H1 (cell line): Measurements from ENCODE around the gene SLC38A7. TPM values are rescaled to one million over a fixed set of nuclear protein-coding genes. Genes with fewer than 3 reads are reported as not detected.

Experiments used
- CTCF ChIA-PET: fragments of 300-600 bp; sonication (Branson Sonifier 250); formaldehyde crosslinking; loops from one replicate; lab custom pipeline; 2021; ENCODE audit not compliant: partially characterized antibody; lab: Charles Lee
- POLR2A ChIA-PET: fragments of 300-600 bp; sonication (Branson Sonifier 250); formaldehyde crosslinking; loops from one replicate; lab custom pipeline; 2021; ENCODE audit warnings: inconsistent platforms; ENCODE audit not compliant: partially characterized antibody; lab: Charles Lee
- DNase-seq, 2 experiments: peaks; one replicate each; pipeline versions ENCODE4 v3.0.0 to v3.0.0-alpha.2; 2010 to 2022; ENCODE audit warnings: low spot score in 2 of 2, low read depth in 1 of 2, mixed read lengths in 1 of 2
- FAIRE-seq: peaks from 2 replicates; lab custom pipeline; 2011; peaks lifted over from hg19 to GRCh38; lab: Jason Lieb, UNC
- H2AFZ ChIP-seq: 2 replicates; pipeline ENCODE4 v1.8.1; 2012; ENCODE audit warnings: low read length, inconsistent platforms
- H2AK5ac ChIP-seq: 2 replicates; pipeline ENCODE4 v1.6.1; 2013; ENCODE audit warnings: low read depth, low read length
- H2BK120ac ChIP-seq: replicated peaks from 2 replicates; pipeline ENCODE3; 2013; ENCODE audit warnings: low read depth, low read length, inconsistent platforms
- H2BK12ac ChIP-seq: 2 replicates; pipeline ENCODE4 v1.6.1; 2013; ENCODE audit warnings: low read depth, low read length
- H2BK15ac ChIP-seq: 2 replicates; pipeline ENCODE4 v1.6.1; 2013; ENCODE audit warnings: low read length
- H2BK20ac ChIP-seq: 2 replicates; pipeline ENCODE4 v1.6.1; 2013; ENCODE audit warnings: low read length
- H2BK5ac ChIP-seq: 2 replicates; pipeline ENCODE4 v1.6.1; 2013; ENCODE audit warnings: low read depth, low read length
- H3K14ac ChIP-seq: 2 replicates; pipeline ENCODE4 v1.6.1; 2013; ENCODE audit warnings: inconsistent platforms; ENCODE audit not compliant: insufficient read length
- H3K18ac ChIP-seq: 2 replicates; pipeline ENCODE4 v1.6.1; 2013; ENCODE audit warnings: low read length; ENCODE audit errors: extremely low read depth
- H3K23ac ChIP-seq: 2 replicates; pipeline ENCODE4 v1.6.1; 2013; ENCODE audit warnings: inconsistent platforms; ENCODE audit not compliant: insufficient read length
- H3K23me2 ChIP-seq: 2 replicates; pipeline ENCODE4 v1.6.1; 2013; ENCODE audit warnings: low read depth, low read length
- H3K27ac ChIP-seq: 2 replicates; pipeline ENCODE4 v1.6.1; 2011; ENCODE audit warnings: low read depth, low read length, inconsistent platforms
- H3K27me3 ChIP-seq, 4 experiments: replicated peaks in 1 of 4; 1 replicate in 1 of 4; 2 replicates in 3 of 4; pipeline versions ENCODE4 v1.6.1 to v1.8.1; 2011 to 2013; ENCODE audit warnings: low read length in 3 of 4, mild to moderate bottlenecking in 3 of 4, inconsistent platforms in 2 of 4, mixed read lengths in 2 of 4, moderate library complexity in 1 of 4; ENCODE audit not compliant: control insufficient read depth in 3 of 4, insufficient read depth in 3 of 4; ENCODE audit errors: extremely low read depth in 1 of 4
- H3K36me3 ChIP-seq, 4 experiments: 2 replicates each; pipeline versions ENCODE4 v1.6.1 to v1.8.1; 2011 to 2013; ENCODE audit warnings: mild to moderate bottlenecking in 4 of 4, low read length in 3 of 4, moderate library complexity in 2 of 4, control low read depth in 1 of 4, inconsistent platforms in 1 of 4; ENCODE audit not compliant: insufficient read depth in 4 of 4, control insufficient read depth in 2 of 4
- H3K4ac ChIP-seq: replicated peaks from 2 replicates; pipeline ENCODE3; 2013; ENCODE audit warnings: low read length, low read depth, mixed read lengths, inconsistent platforms; ENCODE audit not compliant: insufficient read length
- H3K4me1 ChIP-seq, 4 experiments: replicated peaks in 1 of 4; 1 replicate in 1 of 4; 2 replicates in 3 of 4; pipeline versions ENCODE4 v1.6.1 to v1.8.1; 2011 to 2013; ENCODE audit warnings: low read length in 3 of 4, inconsistent platforms in 2 of 4, mixed read lengths in 1 of 4; ENCODE audit not compliant: insufficient read depth in 4 of 4, control insufficient read depth in 3 of 4
- H3K4me2 ChIP-seq, 2 experiments: 2 replicates each; pipeline versions ENCODE4 v1.6.1 to v1.8.1; 2011 to 2013; ENCODE audit warnings: low read depth in 2 of 2, low read length in 2 of 2, control low read depth in 1 of 2, inconsistent platforms in 1 of 2, mild to moderate bottlenecking in 1 of 2; ENCODE audit not compliant: insufficient read depth in 1 of 2
- H3K4me3 ChIP-seq, 4 experiments: fragments of 200-600, 300-600 bp in 1 of 4; sonication (generic), shearing (Covaris generic), sonication (Bioruptor Twin) in 1 of 4; 2 replicates each; pipeline versions ENCODE4 v1.5.1 to v1.8.1; 2011 to 2016; ENCODE audit warnings: low read length in 4 of 4, low read depth in 3 of 4, control low read depth in 2 of 4, inconsistent platforms in 2 of 4, mild to moderate bottlenecking in 2 of 4, mixed read lengths in 1 of 4, moderate library complexity in 1 of 4; ENCODE audit not compliant: insufficient read depth in 2 of 4; ENCODE audit errors: extremely low read depth in 1 of 4
- H3K56ac ChIP-seq: replicated peaks from 2 replicates; pipeline ENCODE3; 2013; ENCODE audit warnings: low read depth, mild to moderate bottlenecking, mixed read lengths, low read length, inconsistent platforms; ENCODE audit not compliant: insufficient read length
- H3K79me1 ChIP-seq: 2 replicates; pipeline ENCODE4 v1.6.1; 2013; ENCODE audit warnings: low read depth, low read length, control low read depth
- H3K79me2 ChIP-seq, 2 experiments: 2 replicates each; pipeline versions ENCODE4 v1.6.1 to v1.8.1; 2012 to 2013; ENCODE audit warnings: low read length in 2 of 2, mild to moderate bottlenecking in 2 of 2, inconsistent platforms in 1 of 2; ENCODE audit not compliant: insufficient read depth in 2 of 2, control insufficient read depth in 1 of 2
- H3K9ac ChIP-seq, 4 experiments: replicated peaks in 1 of 4; 1 replicate in 1 of 4; 2 replicates in 3 of 4; pipeline versions ENCODE4 v1.6.1 to v1.8.1; 2011 to 2013; ENCODE audit warnings: low read depth in 3 of 4, low read length in 3 of 4, control low read depth in 2 of 4, mild to moderate bottlenecking in 2 of 4, moderate library complexity in 2 of 4, inconsistent platforms in 1 of 4; ENCODE audit errors: extremely low read depth in 1 of 4
- H3K9me3 ChIP-seq, 2 experiments: 2 replicates each; pipeline versions ENCODE4 v1.6.1 to v1.8.1; 2012 to 2013; ENCODE audit warnings: mild to moderate bottlenecking in 2 of 2, moderate library complexity in 2 of 2, control low read depth in 1 of 2, inconsistent platforms in 1 of 2, low read depth in 1 of 2, low read length in 1 of 2, mixed read lengths in 1 of 2; ENCODE audit not compliant: insufficient read depth in 2 of 2
- H4K20me1 ChIP-seq, 2 experiments: replicated peaks in 1 of 2; 2 replicates each; pipeline versions ENCODE3 to v1.8.1; 2011 to 2013; ENCODE audit warnings: inconsistent platforms in 2 of 2, low read length in 2 of 2, mild to moderate bottlenecking in 1 of 2; ENCODE audit not compliant: insufficient read depth in 2 of 2, control insufficient read depth in 1 of 2
- H4K5ac ChIP-seq: 2 replicates; pipeline ENCODE4 v1.6.1; 2013; ENCODE audit warnings: low read length, low read depth, mixed read lengths, inconsistent platforms; ENCODE audit not compliant: insufficient read length
- H4K8ac ChIP-seq: 2 replicates; pipeline ENCODE4 v1.8.0; 2013; ENCODE audit warnings: mild to moderate bottlenecking, moderate library complexity, low read length, inconsistent platforms; ENCODE audit not compliant: insufficient read depth; ENCODE audit errors: extremely low read depth
- H4K91ac ChIP-seq: replicated peaks from 2 replicates; pipeline ENCODE3; 2013; ENCODE audit warnings: low read length, mixed read lengths, inconsistent platforms; ENCODE audit not compliant: insufficient read length
- JUND ChIP-seq: IDR thresholded peaks from 2 replicates; pipeline ENCODE4 v1.6.1; 2011; ENCODE audit warnings: mild to moderate bottlenecking, improper control_type of control experiment, low read length
- RAD21 ChIP-seq, 2 experiments: IDR thresholded peaks in 1 of 2; conservative IDR thresholded peaks in 1 of 2; 2 replicates each; pipeline ENCODE4 v1.6.1; 2011; ENCODE audit warnings: low read depth in 2 of 2, low read length in 2 of 2, improper control_type of control experiment in 1 of 2, inconsistent platforms in 1 of 2, mild to moderate bottlenecking in 1 of 2, moderate library complexity in 1 of 2
- SP2 ChIP-seq: IDR thresholded peaks from 2 replicates; pipeline ENCODE4 v1.6.1; 2012; ENCODE audit warnings: mild to moderate bottlenecking, low read length, inconsistent platforms
- TEAD4 ChIP-seq: IDR thresholded peaks from 2 replicates; pipeline ENCODE4 v1.6.1; 2012; ENCODE audit warnings: low read depth, low read length, inconsistent platforms, mixed read lengths
- WGBS, 2 experiments: shearing (Covaris generic) in 1 of 2; methylation state at CpG; one replicate each; pipeline versions ENCODE4 v1.1.6 to v1.1.7; 2013 to 2015; ENCODE audit warnings: low lambda C conversion rate in 2 of 2, mixed read lengths in 2 of 2, inconsistent platforms in 1 of 2, low coverage in 1 of 2, missing lambda C conversion rate in 1 of 2; ENCODE audit not compliant: insufficient replicate concordance in 2 of 2, insufficient coverage in 1 of 2, insufficient read length in 1 of 2; ENCODE audit errors: extremely low coverage in 1 of 2, missing lambda C conversion rate in 1 of 2; 5-methylcytosine and 5-hydroxymethylcytosine counted together
- polyA plus RNA-seq, 7 experiments: library from polyadenylated mRNA; depleted of rRNA in 3 of 7; stranded (reverse) in 5 of 7; unstranded in 2 of 7; fragments of >200 nt in 5 of 7; fragments of 200-250 nt in 2 of 7; gene quantifications; 1 replicate in 5 of 7; 2 replicates in 1 of 7; 4 replicates in 1 of 7; pipeline versions ENCODE4 v1.2.1 to v1.2.3, GENCODE V29; 2011 to 2013; ENCODE audit warnings: missing spikeins in 2 of 7, mixed read lengths in 2 of 7
- total RNA-seq: library from RNA; stranded (reverse); fragmentation: NEBNext Ultra II Directional; extraction: Animal tissue kit (Norgen Biotek cat#: 25700); gene quantifications from 2 replicates; pipeline ENCODE4 v1.2.1, GENCODE V29; 2021
- TF ChIP-seq, protein P1 (sequence below), 3 experiments: IDR thresholded peaks; 1 replicate in 2 of 3; 2 replicates in 1 of 3; pipeline versions ENCODE4 v1.5.1 to v1.6.1; 2011; ENCODE audit warnings: low read length in 3 of 3, mild to moderate bottlenecking in 3 of 3, inconsistent platforms in 2 of 3, low read depth in 1 of 3, moderate library complexity in 1 of 3; ENCODE audit not compliant: insufficient read depth in 1 of 3; ENCODE audit errors: control extremely low read depth in 1 of 3

SLC38A7 gene
- total and polyA plus RNA-seq, 2 of the 8 experiments (the other 6 are each of a cell fraction or from before 2014, with no cell fraction given): 26.7 to 28.0 TPM

DNA sequence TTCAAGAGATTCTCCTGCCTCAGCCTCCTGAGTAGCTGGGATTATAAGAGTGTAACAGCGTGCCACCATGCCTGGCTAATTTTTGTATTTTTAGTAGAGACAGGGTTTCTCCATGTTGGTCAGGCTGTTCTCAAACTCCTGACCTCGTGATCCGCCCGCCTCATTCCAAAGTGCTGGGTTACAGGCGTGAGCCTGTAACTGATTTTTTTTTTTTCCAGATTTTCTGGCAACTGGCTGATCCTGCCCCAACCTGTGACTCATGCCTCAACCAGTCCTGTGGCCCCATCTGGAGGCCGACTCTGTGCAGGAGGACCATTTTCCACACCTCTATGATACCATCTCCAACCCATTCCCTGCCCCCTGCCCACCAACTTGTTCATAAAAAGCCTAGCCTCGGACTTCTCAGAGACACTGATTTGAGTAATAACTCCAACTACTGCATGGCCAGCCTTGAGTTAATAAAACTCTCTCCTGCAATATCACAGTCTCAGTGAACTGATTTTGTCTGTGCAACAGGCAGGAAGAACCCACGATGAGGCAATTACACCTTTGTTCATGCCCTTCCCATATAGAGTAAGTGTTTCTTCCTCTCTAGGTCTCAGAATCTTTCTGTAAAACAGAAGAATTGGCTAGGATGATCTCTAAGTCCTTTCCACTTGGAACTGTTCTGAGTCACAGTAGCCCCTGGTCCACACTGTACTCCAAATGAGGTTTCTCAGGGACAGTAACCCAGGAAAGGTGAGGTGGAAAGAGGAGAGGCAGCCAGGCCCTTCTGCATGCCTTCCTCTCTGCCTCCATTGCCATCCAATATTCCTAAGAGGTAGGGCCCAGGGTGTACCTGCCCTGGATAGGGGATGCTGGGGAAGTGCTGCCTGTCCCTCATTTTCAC is 46.2 kb downstream of the SLC38A7 start:
- Histone ChIP-seq H3K14ac (no peak overlapping the region), H3K79me2 (no peaks in the 10 kb centered on the region), H3K9me3 (no peaks in the 10 kb centered on the region), H3K4me3 (no peak overlapping the region), H4K91ac (no peak overlapping the region), H4K5ac (no peak overlapping the region), H3K36me3 (no peaks in the 10 kb centered on the region), H3K4me2 (no peak overlapping the region), H3K23me2 (no peaks in the 10 kb centered on the region), H3K23ac (no peak overlapping the region), H3K18ac (no peak overlapping the region), H3K4ac (no peak overlapping the region), H3K79me1 (no peaks in the 10 kb centered on the region), H3K4me1 (no peaks in the 10 kb centered on the region), H2BK120ac (no peak overlapping the region), H3K9ac (no peak overlapping the region), H4K8ac (no peak overlapping the region), H2AK5ac (no peak overlapping the region), H3K56ac (no peak overlapping the region), H2BK20ac (no peak overlapping the region), H4K20me1 (no peaks in the 10 kb centered on the region), H2AFZ (no peak overlapping the region), H2BK12ac (0 out of 2 replicates have a peak overlapping the region, but pooled peaks have one; percentile 39), H2BK5ac (no peak overlapping the region), H3K27me3 (no peaks in the 10 kb centered on the region), H3K27ac (no peak overlapping the region), H2BK15ac (no peak overlapping the region)
- DNase-seq (peak in 1 of 2 experiments; percentile 19), FAIRE-seq (no peak)
- CTCF ChIA-PET: interaction anchor here (0.6 to 1.4 kb wide), 10 partner anchors 8 to 647 kb away, joined by 3 to 7 read pairs (median 4); partner anchors contain the start of gene NDRG4
- TF ChIP-seq JUND (no peak), SP2 (no peak), TEAD4 (no peak), RAD21 (IDR thresholded peaks at IDR 0.05 in 1 of 2, conservative IDR thresholded peaks at IDR 0.05 in 1 of 2; ENCODE audit: low read depth in 2 of 2, low read length in 2 of 2) (peak; percentile 70 to 75)
- TF ChIP-seq, protein P1, sequence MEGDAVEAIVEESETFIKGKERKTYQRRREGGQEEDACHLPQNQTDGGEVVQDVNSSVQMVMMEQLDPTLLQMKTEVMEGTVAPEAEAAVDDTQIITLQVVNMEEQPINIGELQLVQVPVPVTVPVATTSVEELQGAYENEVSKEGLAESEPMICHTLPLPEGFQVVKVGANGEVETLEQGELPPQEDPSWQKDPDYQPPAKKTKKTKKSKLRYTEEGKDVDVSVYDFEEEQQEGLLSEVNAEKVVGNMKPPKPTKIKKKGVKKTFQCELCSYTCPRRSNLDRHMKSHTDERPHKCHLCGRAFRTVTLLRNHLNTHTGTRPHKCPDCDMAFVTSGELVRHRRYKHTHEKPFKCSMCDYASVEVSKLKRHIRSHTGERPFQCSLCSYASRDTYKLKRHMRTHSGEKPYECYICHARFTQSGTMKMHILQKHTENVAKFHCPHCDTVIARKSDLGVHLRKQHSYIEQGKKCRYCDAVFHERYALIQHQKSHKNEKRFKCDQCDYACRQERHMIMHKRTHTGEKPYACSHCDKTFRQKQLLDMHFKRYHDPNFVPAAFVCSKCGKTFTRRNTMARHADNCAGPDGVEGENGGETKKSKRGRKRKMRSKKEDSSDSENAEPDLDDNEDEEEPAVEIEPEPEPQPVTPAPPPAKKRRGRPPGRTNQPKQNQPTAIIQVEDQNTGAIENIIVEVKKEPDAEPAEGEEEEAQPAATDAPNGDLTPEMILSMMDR (IDR thresholded peaks at IDR 0.05; ENCODE audit: control extremely low read depth in 1 of 3, insufficient read depth in 1 of 3, low read depth in 1 of 3, low read length in 3 of 3): peak; percentile 44 to 57 (median 49)
- 77% methylated on average over 8 of the region's 8 CpGs; no CpG with 5 or more reads in 1 of the 2 experiments for WGBS, 2 experiments
- POLR2A ChIA-PET: interaction anchor here (0.6 to 1.0 kb wide), 2 partner anchors 10 to 246 kb away, joined by 3 to 4 read pairs; no protein-coding TSS in a partner anchor
